Chondrocyte (in vitro differentiated cells): ENCODE results near the gene LGALS3. TPM values are rescaled to one million over a fixed set of nuclear protein-coding genes. Genes with fewer than 3 reads are reported as not detected.

Experiments
- DNase-seq: peaks from one replicate; pipeline ENCODE4 v3.0.0; 2021; ENCODE audit warnings: mixed read lengths, low spot score
- H3K27ac Mint-ChIP-seq: one replicate; pipeline ENCODE4 v1.8.0; 2021; ENCODE audit warnings: mild to moderate bottlenecking, moderate library complexity, mixed read lengths; ENCODE audit not compliant: unreplicated experiment
- H3K27me3 Mint-ChIP-seq: 2 replicates; pipeline ENCODE4 v1.8.0; 2021; ENCODE audit warnings: low read depth, mixed read lengths
- H3K36me3 Mint-ChIP-seq: 2 replicates; pipeline ENCODE4 v1.8.0; 2021; ENCODE audit warnings: low read depth, mixed read lengths
- H3K4me1 Mint-ChIP-seq: 2 replicates; pipeline ENCODE4 v1.8.0; 2021; ENCODE audit warnings: low read depth, mild to moderate bottlenecking, mixed read lengths
- H3K4me3 Mint-ChIP-seq: one replicate; pipeline ENCODE4 v1.8.0; 2021; ENCODE audit warnings: mild to moderate bottlenecking, moderate library complexity, mixed read lengths; ENCODE audit not compliant: unreplicated experiment
- H3K9me3 Mint-ChIP-seq: 2 replicates; pipeline ENCODE4 v1.8.0; 2021; ENCODE audit warnings: low read depth, mixed read lengths
- total RNA-seq: library from RNA; stranded (reverse); gene quantifications from 3 replicates; pipeline ENCODE4 v1.2.1, GENCODE V29; 2021
- TF ChIP-seq, protein P1 (sequence below): fragments of 200-600 bp; sonication (generic); IDR thresholded peaks from 2 replicates; pipeline ENCODE4 v1.5.0; 2021; ENCODE audit warnings: antibody characterized with exemption, mild to moderate bottlenecking, moderate library complexity

LGALS3 gene
- total RNA-seq, 1 donor from 2014 or later: 53.5 TPM

DNA sequence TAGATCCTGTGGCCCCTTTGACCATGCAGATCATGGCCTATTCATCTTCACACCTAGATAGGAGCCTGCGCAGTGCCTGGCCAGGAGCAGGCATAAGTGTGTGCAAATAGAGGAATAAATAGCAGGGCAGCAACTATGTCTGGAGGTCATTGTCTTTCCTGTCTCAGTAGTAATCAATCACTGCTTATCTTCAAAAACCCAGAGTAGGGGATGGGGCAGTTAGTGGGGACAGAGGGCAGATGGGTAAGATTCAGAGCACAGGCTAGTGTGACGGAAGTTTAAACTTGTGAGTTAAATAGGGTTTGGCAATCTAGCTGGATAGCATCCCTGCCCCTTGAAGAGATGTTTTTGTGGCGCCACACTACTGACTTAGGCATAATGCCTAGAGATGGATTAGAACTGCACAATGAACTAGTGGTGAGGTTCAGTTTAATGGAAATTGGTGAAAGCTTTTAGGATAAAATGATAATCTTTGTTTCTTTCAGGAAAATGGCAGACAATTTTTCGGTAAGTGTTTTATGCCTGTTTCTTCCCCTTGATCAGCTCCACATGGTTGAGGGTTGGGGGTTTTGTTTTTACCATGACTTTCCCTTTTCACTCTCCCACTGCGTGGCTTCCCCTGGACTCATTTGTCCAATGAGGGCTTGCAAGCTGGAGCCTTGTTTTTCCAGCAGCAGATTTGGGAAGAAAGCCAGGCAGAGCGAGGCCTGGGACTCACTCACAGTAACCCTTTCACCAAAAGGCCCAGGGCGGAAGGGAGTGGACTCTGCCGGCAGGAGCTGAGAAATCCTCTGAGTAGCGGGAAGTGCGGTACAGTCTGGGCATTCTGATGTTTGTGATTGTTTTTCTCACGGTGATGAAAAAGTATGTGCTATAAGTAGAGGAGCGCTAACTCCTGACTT, 8.1 kb downstream of the LGALS3 start:
- Mint-ChIP-seq H3K9me3 (no peaks in the 10 kb centered on the region), H3K36me3 (peaks cover 24% of the 10 kb centered on the region), H3K27me3 (no peaks in the 10 kb centered on the region), H3K4me3 (peak overlapping the region; percentile 52), H3K4me1 (peaks cover 27% of the 10 kb centered on the region), H3K27ac (peak overlapping the region; percentile 93)
- no peak for DNase-seq
- TF ChIP-seq, protein P1, sequence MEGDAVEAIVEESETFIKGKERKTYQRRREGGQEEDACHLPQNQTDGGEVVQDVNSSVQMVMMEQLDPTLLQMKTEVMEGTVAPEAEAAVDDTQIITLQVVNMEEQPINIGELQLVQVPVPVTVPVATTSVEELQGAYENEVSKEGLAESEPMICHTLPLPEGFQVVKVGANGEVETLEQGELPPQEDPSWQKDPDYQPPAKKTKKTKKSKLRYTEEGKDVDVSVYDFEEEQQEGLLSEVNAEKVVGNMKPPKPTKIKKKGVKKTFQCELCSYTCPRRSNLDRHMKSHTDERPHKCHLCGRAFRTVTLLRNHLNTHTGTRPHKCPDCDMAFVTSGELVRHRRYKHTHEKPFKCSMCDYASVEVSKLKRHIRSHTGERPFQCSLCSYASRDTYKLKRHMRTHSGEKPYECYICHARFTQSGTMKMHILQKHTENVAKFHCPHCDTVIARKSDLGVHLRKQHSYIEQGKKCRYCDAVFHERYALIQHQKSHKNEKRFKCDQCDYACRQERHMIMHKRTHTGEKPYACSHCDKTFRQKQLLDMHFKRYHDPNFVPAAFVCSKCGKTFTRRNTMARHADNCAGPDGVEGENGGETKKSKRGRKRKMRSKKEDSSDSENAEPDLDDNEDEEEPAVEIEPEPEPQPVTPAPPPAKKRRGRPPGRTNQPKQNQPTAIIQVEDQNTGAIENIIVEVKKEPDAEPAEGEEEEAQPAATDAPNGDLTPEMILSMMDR: no peak

DNA sequence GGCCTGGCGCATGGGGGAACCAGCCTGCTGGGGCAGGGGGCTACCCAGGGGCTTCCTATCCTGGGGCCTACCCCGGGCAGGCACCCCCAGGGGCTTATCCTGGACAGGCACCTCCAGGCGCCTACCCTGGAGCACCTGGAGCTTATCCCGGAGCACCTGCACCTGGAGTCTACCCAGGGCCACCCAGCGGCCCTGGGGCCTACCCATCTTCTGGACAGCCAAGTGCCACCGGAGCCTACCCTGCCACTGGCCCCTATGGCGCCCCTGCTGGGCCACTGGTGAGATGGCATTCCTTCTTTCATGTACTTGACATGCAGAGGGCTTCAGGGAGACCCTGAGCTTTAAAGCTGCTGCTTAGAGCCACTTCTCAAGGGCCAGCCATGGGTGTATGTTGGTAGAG, 9.0 kb downstream of the LGALS3 start:
- DNase-seq: no peak
- Mint-ChIP-seq H3K4me3 (no peak overlapping the region), H3K4me1 (peaks cover 22% of the 10 kb centered on the region), H3K36me3 (peaks cover 26% of the 10 kb centered on the region), H3K27me3 (no peaks in the 10 kb centered on the region), H3K9me3 (no peaks in the 10 kb centered on the region), H3K27ac (no peak overlapping the region)
- TF ChIP-seq, protein P1: peak; percentile 32

DNA sequence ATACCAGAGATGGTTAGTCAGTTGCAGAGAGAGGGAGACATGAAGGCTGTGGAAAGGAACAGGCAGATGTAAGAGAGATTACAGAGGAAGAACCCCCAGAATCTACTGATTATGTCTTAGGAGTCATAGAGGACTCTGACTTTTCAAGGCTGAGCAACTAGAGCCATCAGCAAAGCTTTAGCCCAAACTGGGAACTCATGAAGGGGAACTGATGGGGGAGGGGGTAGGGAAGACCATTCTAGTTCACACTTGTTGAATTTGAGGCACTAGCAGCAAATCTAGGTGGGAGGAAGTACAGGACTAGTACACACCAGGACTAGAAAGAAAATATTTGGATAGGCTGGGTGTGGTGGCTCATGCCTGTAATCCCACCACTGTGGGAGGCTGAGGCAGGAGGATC, 10.1 kb downstream of the LGALS3 start:
- no peak for DNase-seq
- H3K36me3 Mint-ChIP-seq: peaks cover 30% of the 10 kb centered on the region
- H3K4me3 Mint-ChIP-seq: no peak overlapping the region
- no peak overlapping the region for H3K27ac Mint-ChIP-seq
- TF ChIP-seq, protein P1: no peak
- H3K27me3 Mint-ChIP-seq: no peaks in the 10 kb centered on the region
- no peaks in the 10 kb centered on the region for H3K9me3 Mint-ChIP-seq
- H3K4me1 Mint-ChIP-seq: peaks cover 15% of the 10 kb centered on the region

DNA sequence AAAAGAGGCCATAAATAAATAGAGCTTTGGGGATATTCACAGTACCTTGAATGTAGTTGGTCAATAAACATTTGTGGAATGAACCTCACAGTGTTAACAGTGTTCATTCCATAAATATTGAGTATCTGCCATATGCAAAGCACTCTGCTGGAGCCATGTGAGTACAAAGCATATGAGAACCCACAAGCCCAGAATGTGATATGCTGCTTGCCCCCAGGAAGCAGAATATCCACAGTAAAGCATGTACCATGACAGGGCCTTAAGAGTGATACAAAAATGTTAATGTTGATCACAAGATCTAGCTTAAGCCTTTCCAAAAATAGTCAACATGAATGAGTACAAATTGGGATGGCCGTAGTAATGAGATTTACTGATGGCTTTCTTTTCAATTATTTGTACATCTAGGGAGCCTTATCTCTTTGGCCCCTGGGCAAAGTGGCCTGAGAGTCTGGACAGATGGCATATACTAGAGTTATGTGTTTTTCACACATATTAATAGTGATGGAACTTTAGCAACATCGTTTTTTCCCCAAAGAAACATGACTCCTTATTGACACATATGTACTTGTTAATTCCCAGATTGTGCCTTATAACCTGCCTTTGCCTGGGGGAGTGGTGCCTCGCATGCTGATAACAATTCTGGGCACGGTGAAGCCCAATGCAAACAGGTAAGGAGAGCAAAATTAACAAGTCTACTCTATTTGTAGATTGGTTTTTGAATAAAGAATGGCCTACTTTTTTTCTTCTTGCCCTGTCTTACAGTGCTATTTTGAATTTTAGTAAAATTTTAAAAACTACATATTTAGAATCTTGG, 10.9 kb downstream of the LGALS3 start:
- DNase-seq: no peak
- no peaks in the 10 kb centered on the region for H3K27me3 Mint-ChIP-seq
- peaks cover 30% of the 10 kb centered on the region for H3K36me3 Mint-ChIP-seq
- no peaks in the 10 kb centered on the region for H3K9me3 Mint-ChIP-seq
- TF ChIP-seq, protein P1: no peak
- no peak overlapping the region for H3K27ac Mint-ChIP-seq
- H3K4me1 Mint-ChIP-seq: peaks cover 15% of the 10 kb centered on the region
- no peak overlapping the region for H3K4me3 Mint-ChIP-seq

DNA sequence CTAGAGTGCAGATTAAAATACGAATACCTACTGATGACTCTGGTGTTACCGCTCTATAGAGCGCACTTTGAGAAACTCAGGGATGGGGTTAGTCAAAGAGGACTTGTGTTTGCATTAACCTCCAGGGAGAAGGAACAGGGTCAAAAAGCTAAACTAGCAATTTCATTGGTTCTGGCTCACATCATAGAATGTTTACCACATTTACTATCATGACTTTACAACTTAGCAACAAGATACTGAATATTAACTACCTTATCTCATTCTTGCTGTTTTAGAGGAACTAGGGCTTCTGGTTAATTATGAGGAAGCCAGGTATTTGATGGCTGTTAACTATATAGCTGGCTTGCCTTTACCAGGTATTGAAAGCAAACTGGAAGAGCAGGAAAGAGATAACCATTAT, 12.8 kb downstream of the LGALS3 start:
- no peak for DNase-seq
- Mint-ChIP-seq H3K27ac (no peak overlapping the region), H3K27me3 (no peaks in the 10 kb centered on the region), H3K4me3 (no peak overlapping the region), H3K9me3 (no peaks in the 10 kb centered on the region), H3K36me3 (peaks cover 32% of the 10 kb centered on the region), H3K4me1 (peaks cover 9% of the 10 kb centered on the region)
- TF ChIP-seq, protein P1: no peak
